22Rv1 (cell line): ENCODE measurements around the gene TSPAN18.

Experiments used
- ZFX ChIP-seq: fragments of 450-650 bp; IDR thresholded peaks from 2 replicates; pipeline ENCODE4 v1.6.1; 2017; ENCODE audit warnings: antibody characterized with exemption, borderline replicate concordance
- TF ChIP-seq, protein P1 (sequence below): fragments of 450-650 bp; IDR thresholded peaks from 2 replicates; pipeline ENCODE4 v1.5.1; 2017; ENCODE audit warnings: mild to moderate bottlenecking

DNA sequence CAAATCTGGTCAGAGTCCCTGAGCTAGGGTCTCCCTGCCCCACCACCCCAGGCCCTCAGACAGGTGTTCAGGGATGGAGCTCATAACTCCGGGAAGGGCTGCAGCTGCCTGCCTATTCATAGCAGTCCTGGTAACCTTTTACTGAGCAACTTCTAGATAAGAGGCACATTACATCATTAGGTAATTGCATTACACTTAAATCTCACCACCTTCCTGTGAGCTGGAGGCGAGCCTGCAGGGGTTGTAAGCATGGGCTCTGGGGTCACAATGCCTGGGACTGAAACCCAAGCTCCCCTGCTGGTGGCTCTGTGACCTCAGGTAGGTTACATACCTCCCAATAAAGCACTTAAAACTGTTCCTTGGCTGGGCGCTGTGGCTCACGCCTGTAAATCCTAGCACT, 201.4 kb downstream of the TSPAN18 start:
- TF ChIP-seq, protein P1, sequence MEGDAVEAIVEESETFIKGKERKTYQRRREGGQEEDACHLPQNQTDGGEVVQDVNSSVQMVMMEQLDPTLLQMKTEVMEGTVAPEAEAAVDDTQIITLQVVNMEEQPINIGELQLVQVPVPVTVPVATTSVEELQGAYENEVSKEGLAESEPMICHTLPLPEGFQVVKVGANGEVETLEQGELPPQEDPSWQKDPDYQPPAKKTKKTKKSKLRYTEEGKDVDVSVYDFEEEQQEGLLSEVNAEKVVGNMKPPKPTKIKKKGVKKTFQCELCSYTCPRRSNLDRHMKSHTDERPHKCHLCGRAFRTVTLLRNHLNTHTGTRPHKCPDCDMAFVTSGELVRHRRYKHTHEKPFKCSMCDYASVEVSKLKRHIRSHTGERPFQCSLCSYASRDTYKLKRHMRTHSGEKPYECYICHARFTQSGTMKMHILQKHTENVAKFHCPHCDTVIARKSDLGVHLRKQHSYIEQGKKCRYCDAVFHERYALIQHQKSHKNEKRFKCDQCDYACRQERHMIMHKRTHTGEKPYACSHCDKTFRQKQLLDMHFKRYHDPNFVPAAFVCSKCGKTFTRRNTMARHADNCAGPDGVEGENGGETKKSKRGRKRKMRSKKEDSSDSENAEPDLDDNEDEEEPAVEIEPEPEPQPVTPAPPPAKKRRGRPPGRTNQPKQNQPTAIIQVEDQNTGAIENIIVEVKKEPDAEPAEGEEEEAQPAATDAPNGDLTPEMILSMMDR: no peak
- TF ChIP-seq ZFX: no peak
